ENCODE data around the gene PGC. TPM values are rescaled to one million over a fixed set of nuclear protein-coding genes. Genes with fewer than 3 reads are reported as not detected.

The PGC gene
- total and polyA plus RNA-seq, 9 of the 15 experiments (the other 6 are each of a cell fraction or from before 2014, with no cell fraction given) = 0.17 to 0.40 TPM; not detected in 7

- TF ChIP-seq ZNF280B (CRISPR knock-in tag; IDR thresholded peaks at IDR 0.05) (no peak), DPF2 (IDR thresholded peaks at IDR 0.05) (peak; percentile 31; the same call in 1 of the 2 replicates), SREBF1 (IDR thresholded peaks at IDR 0.05; ENCODE audit: borderline replicate concordance, low read depth, low read length) (no peak), ZNF589 (CRISPR knock-in tag; IDR thresholded peaks at IDR 0.05; ENCODE audit: low read depth) (no peak), NFATC3 (IDR thresholded peaks at IDR 0.05) (no peak), MCM2 (IDR thresholded peaks at IDR 0.05; ENCODE audit: low read depth) (no peak), BRF2 (IDR thresholded peaks at IDR 0.05; ENCODE audit: borderline replicate concordance, insufficient read depth, insufficient read length) (no peak), POLR2B (IDR thresholded peaks at IDR 0.05; ENCODE audit: low read depth, partially characterized antibody) (peak; percentile 41), GABPA (tag; conservative IDR thresholded peaks at IDR 0.05; ENCODE audit: low read depth) (peak; percentile 76), C11orf30 (IDR thresholded peaks at IDR 0.05; ENCODE audit: low read depth) (peak; percentile 76), PHF21A (IDR thresholded peaks at IDR 0.05; ENCODE audit: borderline replicate concordance, low read depth) (peak; percentile 19; the same call in 1 of the 2 replicates), TRIM24 (IDR thresholded peaks at IDR 0.05) (0 out of 4 replicates have a peak, but pooled peaks of 1 of the 2 experiments have one; percentile 18), BCLAF1 (IDR thresholded peaks at IDR 0.05; ENCODE audit: borderline replicate concordance in 1 of 2, control insufficient read depth in 1 of 2, low read depth in 2 of 2, low read length in 1 of 2) (peak in 1 of 2 experiments; percentile 91; a peak in 2 of 4 replicates), POLR2AphosphoS5 (IDR thresholded peaks at IDR 0.05; ENCODE audit: control insufficient read depth, insufficient read depth, low read depth, low read length) (peak; percentile 22; the same call in 1 of the 2 replicates), TEAD4 (IDR thresholded peaks at IDR 0.05; ENCODE audit: low read length) (peak; percentile 48; the same call in 1 of the 2 replicates), TEAD4 (CRISPR knock-in tag; IDR thresholded peaks at IDR 0.05; ENCODE audit: borderline replicate concordance) (no peak), CBFB (CRISPR knock-in tag; IDR thresholded peaks at IDR 0.05) (0 out of 2 replicates have a peak, but pooled peaks have one; percentile 22), ATF1 (CRISPR knock-in tag; IDR thresholded peaks at IDR 0.05) (no peak), ATF1 (tag; IDR thresholded peaks at IDR 0.05) (0 out of 2 replicates have a peak, but pooled peaks have one; percentile 21), ZFX (CRISPR knock-in tag; IDR thresholded peaks at IDR 0.05) (peak; percentile 45; the same call in 1 of the 2 replicates), MTA3 (IDR thresholded peaks at IDR 0.05; ENCODE audit: borderline replicate concordance) (peak; percentile 43), EGR1 (conservative IDR thresholded peaks at IDR 0.05) (peak; percentile 95), CGGBP1 (CRISPR knock-in tag; IDR thresholded peaks at IDR 0.05) (0 out of 2 replicates have a peak, but pooled peaks have one; percentile 50)
Observed at GRCh38 chr6:41779788-41780550, 32.8 kb upstream of the PGC start, which contains the start of gene FRS3 (continued).
